NCI-H2107 treated with DMSO at 0.1 percent for 48 hours (cell line): ENCODE measurements around the gene MAP6D1.

Experiments
- DNase-seq: peaks from one replicate; lab custom pipeline; 2025; ENCODE audit not compliant: unreplicated experiment; lab: John Stamatoyannopoulos, UW

The MAP6D1 gene

DNA sequence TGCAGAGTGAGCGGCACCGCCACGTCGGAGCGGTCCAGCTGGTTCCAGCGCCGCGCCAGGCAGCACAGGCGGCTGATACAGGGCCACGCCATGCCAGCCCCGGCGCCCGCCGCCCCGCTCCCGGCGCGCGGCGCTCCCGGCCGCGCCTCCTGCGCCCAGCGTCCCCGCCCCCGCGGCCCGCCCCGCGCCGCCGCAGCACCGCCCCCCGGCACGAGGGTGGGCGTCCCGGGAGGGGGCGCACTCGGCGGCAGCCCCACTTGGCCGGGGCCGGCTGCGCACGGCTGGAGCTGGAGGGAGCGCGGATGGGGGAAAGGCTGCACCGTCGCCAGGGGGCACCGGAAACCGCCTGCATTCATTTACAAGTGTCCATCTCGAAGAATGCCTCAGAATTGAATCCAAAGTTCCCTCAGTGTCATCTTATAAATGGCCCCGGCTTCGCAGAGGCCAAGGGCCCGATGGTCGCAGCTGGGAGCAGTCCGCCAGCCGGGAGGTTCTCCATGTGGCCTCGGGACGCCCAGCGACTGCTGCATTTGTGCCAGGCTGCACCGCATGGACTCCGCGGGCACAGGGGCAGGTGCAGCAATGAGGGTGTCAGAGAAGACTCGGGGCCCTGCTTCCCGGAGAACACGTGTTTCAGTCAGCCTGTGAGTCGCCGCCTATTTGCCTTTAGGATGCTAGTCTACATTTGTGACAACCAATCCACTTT is at the start of gene MAP6D1:
Gene MAP6D1, minus strand, starts transcription at position 122 of the 706 bp plus-strand sequence. Its CDS starts 30 bp downstream, at position 92.
- peak; percentile 90 for DNase-seq

DNA sequence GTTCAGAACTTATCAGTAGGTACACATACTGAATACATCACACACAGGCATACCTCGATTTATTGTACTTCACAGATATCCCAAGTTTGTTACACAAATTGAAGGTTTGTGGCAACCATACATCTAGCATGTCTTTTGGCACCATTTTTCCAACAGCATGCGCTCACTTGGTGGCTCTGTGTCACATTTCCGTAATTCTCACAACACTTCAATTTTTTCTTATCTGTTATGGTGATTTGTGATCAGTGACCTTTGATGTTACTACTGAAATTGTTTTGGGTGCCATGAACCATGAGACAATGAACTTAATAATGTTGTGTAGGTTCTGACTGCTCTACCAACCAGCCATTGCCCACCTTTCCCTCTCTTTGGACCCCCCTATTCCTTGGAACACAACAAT is 48.5 kb upstream of the MAP6D1 start:
- DNase-seq = no peak

GRCh38 chr3:183871541-183871940 is 46.2 kb upstream of the MAP6D1 start:
- DNase-seq = no peak

- DNase-seq = no peak
Observed at GRCh38 chr3:183870563-183870962, 45.2 kb upstream of the MAP6D1 start.

DNA sequence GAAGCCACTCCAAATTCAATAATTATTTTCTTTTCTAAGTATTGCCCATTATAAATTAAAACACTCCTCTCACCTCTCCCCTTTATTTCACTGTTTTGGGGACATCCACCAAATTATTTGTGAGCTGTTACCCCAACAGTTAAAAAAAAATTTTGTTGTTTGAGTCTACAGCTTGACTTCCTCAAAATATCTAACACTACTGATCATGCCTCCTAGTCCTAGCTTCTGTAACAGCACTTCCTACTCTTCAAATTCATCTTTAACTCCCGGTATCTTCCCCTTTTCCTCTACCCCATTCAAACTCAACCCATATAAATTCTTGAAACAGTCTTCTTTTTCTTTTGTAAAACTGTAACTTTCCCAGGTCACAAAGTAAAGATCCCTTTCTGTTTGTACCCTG is 43.4 kb upstream of the MAP6D1 start:
- DNase-seq = no peak

GRCh38 chr3:183862610-183863009 is 37.2 kb upstream of the MAP6D1 start:
- no peak for DNase-seq

DNA sequence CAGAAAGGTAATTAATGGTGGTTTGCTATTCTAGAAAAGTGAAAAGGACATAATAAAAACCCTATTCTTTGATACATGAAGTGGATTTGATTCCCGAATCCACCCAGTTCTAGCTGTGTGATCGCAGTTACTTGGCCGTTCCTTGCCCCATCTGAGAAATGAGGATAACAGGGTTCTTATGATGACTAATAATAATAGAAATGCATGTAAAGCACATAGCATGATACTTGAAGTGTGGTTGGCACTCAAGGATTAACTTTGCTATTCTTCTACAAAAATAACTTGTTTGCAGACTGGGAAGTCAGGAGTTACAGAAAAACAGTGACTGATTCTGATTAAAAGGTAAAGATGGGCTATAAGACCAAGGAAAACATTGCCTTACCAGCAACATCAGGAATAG is 32.5 kb upstream of the MAP6D1 start:
- DNase-seq = no peak

DNA sequence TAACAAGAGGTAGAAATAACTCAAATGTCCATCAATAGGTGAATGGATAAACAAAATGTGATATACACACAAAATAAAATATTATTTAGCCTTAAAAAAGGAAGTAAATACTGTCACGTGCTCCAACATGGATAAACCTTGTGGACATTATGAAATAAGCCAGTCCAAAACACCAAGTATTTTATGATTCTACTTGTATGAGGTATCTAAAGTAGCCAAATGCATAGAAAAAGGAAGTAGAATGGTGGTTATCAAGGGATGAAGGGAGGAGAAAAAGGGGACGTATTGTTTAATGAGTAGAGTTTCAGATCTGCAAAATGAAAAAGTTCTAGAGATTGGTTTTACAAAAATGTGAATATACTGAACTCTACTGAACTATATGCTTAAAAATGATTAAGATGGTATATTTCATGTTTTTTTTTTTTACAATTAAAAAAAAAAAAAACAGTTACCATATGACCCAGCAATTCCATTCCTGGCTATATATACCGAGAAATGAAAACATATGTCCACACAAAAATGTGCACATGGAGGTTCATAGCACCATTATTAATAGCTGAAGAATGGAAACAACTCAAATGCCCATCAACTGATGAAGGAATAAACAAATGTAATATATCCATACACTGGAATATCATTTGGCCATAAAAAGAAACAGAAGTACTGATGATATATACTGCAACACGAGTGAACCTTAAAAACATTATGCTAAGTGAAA is 29.1 kb upstream of the MAP6D1 start:
- no peak for DNase-seq

- DNase-seq = no peak
Observed at GRCh38 chr3:183845608-183846288, 20.4 kb upstream of the MAP6D1 start.

DNA sequence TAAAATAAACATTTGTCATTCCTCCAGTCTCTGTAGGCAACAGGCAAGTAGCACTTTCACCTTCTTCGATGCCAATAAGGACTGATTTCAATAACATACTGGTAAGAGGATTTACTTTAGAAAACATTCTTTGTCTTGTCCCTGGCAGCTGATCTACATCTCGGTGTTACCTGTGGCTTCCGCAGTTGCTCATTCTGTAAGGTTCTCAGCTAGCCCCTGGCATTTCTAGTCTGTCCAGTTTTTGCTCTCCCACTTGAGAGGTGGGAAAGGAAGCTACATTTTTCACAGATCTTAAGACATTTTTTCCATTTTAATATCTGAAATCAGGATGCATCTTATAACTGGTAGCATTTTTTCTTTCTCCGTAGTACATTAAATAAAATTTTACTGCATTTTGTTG is 19.7 kb upstream of the MAP6D1 start:
- no peak for DNase-seq

DNA sequence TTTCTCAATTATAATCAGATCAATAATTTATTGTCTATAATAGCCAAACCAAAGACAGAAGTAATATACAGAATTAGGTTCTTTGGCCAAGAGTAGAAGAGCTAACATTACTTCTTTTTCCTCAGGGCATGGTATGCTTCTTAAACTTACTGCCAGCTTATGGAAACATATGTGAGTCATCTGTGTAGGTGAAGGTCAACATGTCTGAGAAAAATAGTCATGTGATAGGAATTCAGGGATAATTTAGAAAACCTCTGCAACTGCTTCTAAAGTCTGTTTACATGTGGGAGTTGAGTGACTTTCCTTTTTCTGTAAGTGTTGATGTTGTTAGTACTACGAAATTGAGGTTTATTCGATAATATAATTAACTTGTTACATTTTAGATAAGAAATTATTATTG is 19.2 kb upstream of the MAP6D1 start:
- no peak for DNase-seq

DNA sequence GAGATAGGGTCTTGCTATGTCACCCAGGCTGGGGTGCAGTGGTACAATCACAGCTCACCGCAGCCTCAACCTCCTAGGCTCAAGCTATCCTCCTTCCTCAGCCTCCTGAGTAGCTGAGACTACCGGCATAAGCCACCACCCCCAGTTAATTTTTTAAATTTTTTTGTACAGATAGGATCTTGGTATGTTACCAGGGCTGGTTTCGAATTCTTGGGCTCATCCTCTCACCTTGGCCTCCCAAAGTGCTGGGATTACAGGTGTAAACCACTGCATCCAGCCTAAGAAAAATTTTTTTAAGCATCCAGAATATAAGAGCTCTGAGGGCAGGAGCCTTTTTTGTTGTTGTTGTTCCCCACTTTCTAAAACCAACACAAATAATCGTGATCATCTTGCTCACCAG is 14.4 kb upstream of the MAP6D1 start:
- no peak for DNase-seq

DNA sequence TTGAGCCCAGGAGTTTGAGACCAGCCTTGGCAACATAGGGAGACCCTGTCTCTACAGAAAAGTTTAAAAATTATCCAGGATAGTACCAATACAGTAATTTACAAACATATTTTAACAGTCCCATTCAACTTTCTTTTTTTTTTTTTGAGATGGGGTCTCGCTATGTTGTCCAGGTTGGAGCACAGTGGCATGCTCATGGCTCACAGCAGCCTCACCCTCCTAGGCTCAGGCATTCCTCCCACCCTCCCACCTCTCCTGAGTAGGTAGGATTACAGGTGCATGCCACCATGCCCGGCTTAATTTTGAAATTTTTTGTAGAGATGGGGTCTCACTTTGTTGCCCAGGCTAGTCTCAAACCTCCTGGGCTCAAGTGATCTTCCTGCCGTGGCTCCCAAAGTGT is 12.5 kb upstream of the MAP6D1 start:
- no peak for DNase-seq

GRCh38 chr3:183837390-183837789 is 12.0 kb upstream of the MAP6D1 start:
- DNase-seq = no peak

DNA sequence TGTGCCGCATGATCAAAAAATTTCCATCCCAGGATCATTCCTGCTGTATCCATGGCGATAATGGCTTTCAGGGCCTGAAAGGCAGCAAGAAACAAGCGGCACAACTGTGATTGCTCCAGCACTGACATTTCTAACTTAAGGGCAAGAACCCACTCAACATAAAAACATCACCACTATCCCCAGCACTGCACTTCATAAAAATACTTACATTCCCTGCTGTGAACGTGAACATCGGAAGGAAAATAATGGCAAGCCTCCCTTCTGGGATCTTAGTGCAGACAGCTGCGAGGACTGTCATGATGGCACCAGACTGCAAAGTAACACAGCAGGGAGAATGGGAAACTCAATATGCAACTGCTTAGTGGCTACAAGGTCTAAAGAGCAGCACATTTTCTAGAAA is 8.1 kb upstream of the MAP6D1 start:
- no peak for DNase-seq

- no peak for DNase-seq
Observed at GRCh38 chr3:183830187-183830586, 4.8 kb upstream of the MAP6D1 start.

GRCh38 chr3:183829466-183829865 is 4.1 kb upstream of the MAP6D1 start:
- no peak for DNase-seq

- no peak for DNase-seq
Observed at GRCh38 chr3:183828538-183828870, 3.1 kb upstream of the MAP6D1 start.

GRCh38 chr3:183827809-183828537 is 2.6 kb upstream of the MAP6D1 start:
- no peak for DNase-seq

- peak; percentile 67 for DNase-seq
Observed at GRCh38 chr3:183826448-183827250, 1.3 kb upstream of the MAP6D1 start.
